Endothelial cell of umbilical vein (primary cell): ENCODE data around the gene FAAH. TPM values are rescaled to one million over a fixed set of nuclear protein-coding genes. Genes with fewer than 3 reads are reported as not detected.

ENCODE experiments used
- BruUV-seq: library from RNA; stranded (reverse); fragments of 400-500 nt; replicated peaks from 2 replicates; lab custom pipeline; 2021; lab: Mats Ljungman, UMichigan
- CTCF ChIA-PET: fragments of 300-600, 350-600 bp; sonication (Branson Sonifier 250); formaldehyde crosslinking; loops from one replicate; lab custom pipeline; 2021; ENCODE audit warnings: antibody characterized with exemption, inconsistent platforms; lab: Charles Lee
- POLR2A ChIA-PET: fragments of 300-600, 350-600 bp; sonication (Branson Sonifier 250); formaldehyde crosslinking; loops from one replicate; lab custom pipeline; 2021; ENCODE audit warnings: antibody characterized with exemption, inconsistent platforms; lab: Charles Lee
- DNase-seq: peaks from one replicate; pipeline ENCODE4 v3.0.0-alpha.2; 2011; ENCODE audit warnings: low read depth, low spot score
- FAIRE-seq: peaks from 2 replicates; lab custom pipeline; 2011; peaks lifted over from hg19 to GRCh38; lab: Jason Lieb, UNC
- H2AFZ ChIP-seq: 2 replicates; pipeline ENCODE4 v1.6.0; 2012; ENCODE audit warnings: low read depth, low read length, control low read depth, inconsistent platforms
- H3K27ac ChIP-seq: 2 replicates; pipeline ENCODE4 v1.5.1; 2011; ENCODE audit warnings: low read depth, mild to moderate bottlenecking, control low read depth, low read length, moderate library complexity; ENCODE audit not compliant: insufficient read depth
- H3K27me3 ChIP-seq, 2 experiments: 2 replicates each; pipeline versions ENCODE4 v1.6.0 to v1.6.1; 2011; ENCODE audit warnings: low read length in 2 of 2, mixed read lengths in 1 of 2; ENCODE audit not compliant: control insufficient read depth in 2 of 2, insufficient read depth in 2 of 2
- H3K36me3 ChIP-seq, 2 experiments: 2 replicates in 1 of 2; 3 replicates in 1 of 2; pipeline ENCODE4 v1.5.1; 2011; ENCODE audit warnings: low read length in 2 of 2, mild to moderate bottlenecking in 1 of 2, moderate library complexity in 1 of 2; ENCODE audit not compliant: control insufficient read depth in 2 of 2, insufficient read depth in 2 of 2; ENCODE audit errors: extremely low read depth in 1 of 2
- H3K4me1 ChIP-seq: 3 replicates; pipeline ENCODE4 v1.5.1; 2011; ENCODE audit warnings: mild to moderate bottlenecking, low read length; ENCODE audit not compliant: control insufficient read depth, insufficient read depth; ENCODE audit errors: extremely low read depth
- H3K4me2 ChIP-seq: 2 replicates; pipeline ENCODE4 v1.6.1; 2011; ENCODE audit warnings: low read length, control low read depth, mixed read lengths; ENCODE audit not compliant: insufficient read depth
- H3K4me3 ChIP-seq, 3 experiments: fragments of 200-600 bp in 1 of 3; sonication (generic), shearing (Covaris generic) in 1 of 3; replicated peaks in 1 of 3; 2 replicates each; pipeline ENCODE4 v1.5.1; 2011 to 2016; ENCODE audit warnings: control low read depth in 3 of 3, low read length in 3 of 3, mild to moderate bottlenecking in 2 of 3, inconsistent platforms in 1 of 3, low read depth in 1 of 3, moderate library complexity in 1 of 3; ENCODE audit not compliant: insufficient read depth in 1 of 3
- H3K79me2 ChIP-seq: 2 replicates; pipeline ENCODE4 v1.6.0; 2012; ENCODE audit warnings: low read length, inconsistent platforms; ENCODE audit not compliant: control insufficient read depth, insufficient read depth
- H3K9ac ChIP-seq: replicated peaks from 2 replicates; pipeline ENCODE3; 2011; ENCODE audit warnings: low read length, control low read depth; ENCODE audit not compliant: insufficient read depth; ENCODE audit errors: extremely low read depth
- H3K9me1 ChIP-seq: replicated peaks from 3 replicates; pipeline ENCODE4 v1.6.0; 2011; ENCODE audit warnings: mild to moderate bottlenecking, low read length; ENCODE audit not compliant: control insufficient read depth, insufficient read depth; ENCODE audit errors: extremely low read depth
- H3K9me3 ChIP-seq: replicated peaks from 2 replicates; pipeline ENCODE4 v1.5.1; 2012; ENCODE audit warnings: low read length, inconsistent platforms; ENCODE audit not compliant: control insufficient read depth, insufficient read depth
- H4K20me1 ChIP-seq: replicated peaks from 2 replicates; pipeline ENCODE3; 2011; ENCODE audit warnings: mild to moderate bottlenecking, low read length; ENCODE audit not compliant: control insufficient read depth, insufficient read depth; ENCODE audit errors: extremely low read depth
- CTCF ChIP-seq, 2 donors: IDR thresholded peaks; 1 replicate in 1 of 2; 2 replicates in 1 of 2; pipeline ENCODE4 v1.5.1; 2011; ENCODE audit warnings: low read length in 2 of 2, mild to moderate bottlenecking in 2 of 2, moderate library complexity in 2 of 2, control low read depth in 1 of 2, inconsistent platforms in 1 of 2, low read depth in 1 of 2; ENCODE audit not compliant: insufficient read depth in 1 of 2; ENCODE audit errors: extremely low read depth in 1 of 2
- EZH2 ChIP-seq: IDR thresholded peaks from 2 replicates; pipeline ENCODE4 v1.6.1; 2012; ENCODE audit warnings: borderline replicate concordance, low read depth, mild to moderate bottlenecking, moderate library complexity, low read length, inconsistent platforms; ENCODE audit not compliant: severe bottlenecking
- FOS ChIP-seq: IDR thresholded peaks from 2 replicates; pipeline ENCODE4 v1.6.1; 2011; ENCODE audit warnings: mild to moderate bottlenecking, low read length, moderate library complexity, borderline replicate concordance; ENCODE audit not compliant: insufficient read depth
- GATA2 ChIP-seq: IDR thresholded peaks from 2 replicates; pipeline ENCODE4 v1.7.0; 2011; ENCODE audit warnings: low read depth, mild to moderate bottlenecking, moderate library complexity, mixed read lengths, low read length; ENCODE audit not compliant: insufficient read length, insufficient read depth
- JUN ChIP-seq: IDR thresholded peaks from 2 replicates; pipeline ENCODE4 v1.6.1; 2011; ENCODE audit warnings: borderline replicate concordance, low read depth; ENCODE audit not compliant: insufficient read length, insufficient read depth
- MAX ChIP-seq: IDR thresholded peaks from 2 replicates; pipeline ENCODE4 v1.6.1; 2011; ENCODE audit not compliant: insufficient read depth, insufficient read length
- MYC ChIP-seq: IDR thresholded peaks from one replicate; pipeline ENCODE4 v1.6.1; 2011; ENCODE audit warnings: mild to moderate bottlenecking, low read depth, low read length
- POLR2A ChIP-seq: IDR thresholded peaks from 2 replicates; pipeline ENCODE4 v1.6.1; 2012; ENCODE audit warnings: low read depth, mild to moderate bottlenecking, control low read depth, low read length
- POLR2AphosphoS5 ChIP-seq: IDR thresholded peaks from 2 replicates; pipeline ENCODE4 v1.6.1; 2012; ENCODE audit warnings: low read depth, mild to moderate bottlenecking, control low read depth, low read length, moderate library complexity; ENCODE audit not compliant: insufficient read depth
- dilution Hi-C: fragments of 300-500 bp; cut with MboI; formaldehyde crosslinking; loops from one replicate; pipeline ENCODE4 v1.15.0; 2019; ENCODE audit warnings: low sequenced_read_pairs; ENCODE audit not compliant: extremely low pct_ligation_motif_present
- intact Hi-C: fragments of 100-400 bp; cut with micrococcal nuclease; formaldehyde crosslinking; loops from one replicate; pipeline ENCODE4 v1.10.0; 2022
- polyA plus RNA-seq, 4 experiments: library from polyadenylated mRNA; depleted of rRNA in 3 of 4; stranded (reverse) in 3 of 4; unstranded in 1 of 4; fragments of >200 nt; gene quantifications; 2 replicates each; pipeline versions ENCODE4 v1.2.1 to v1.2.3, GENCODE V29; 2011 to 2012; ENCODE audit warnings: missing spikeins in 1 of 4
- total RNA-seq: library from RNA; stranded (reverse); gene quantifications from 2 replicates; pipeline ENCODE4 v1.2.3, GENCODE V29; 2021

Gene FAAH
- total and polyA plus RNA-seq, 2 donors (not counting 3 experiments of a cell fraction or from before 2014, with no cell fraction given): 0.47 to 1.5 TPM

- no peak for FAIRE-seq
- H3K27me3 ChIP-seq: peaks cover 24 to 37% of the 10 kb centered on the region in 2 experiments
- no peaks in the 10 kb centered on the region for H4K20me1 ChIP-seq
- no peaks in the 10 kb centered on the region for H3K9me3 ChIP-seq
- TF ChIP-seq JUN (no peak), CTCF (IDR thresholded peaks at IDR 0.05; ENCODE audit: extremely low read depth in 1 of 2, insufficient read depth in 1 of 2, low read depth in 1 of 2, low read length in 2 of 2) (no peak), FOS (no peak), POLR2AphosphoS5 (no peak), POLR2A (no peak), EZH2 (no peak), MAX (no peak), MYC (no peak), GATA2 (no peak)
- H3K9ac ChIP-seq: no peak overlapping the region
- ChIA-PET POLR2A (no interaction called here), CTCF (interaction anchor here (0.8 to 5.8 kb wide), 3 partner anchors 11 to 75 kb away, joined by 3 to 29 read pairs (median 3); no protein-coding TSS in a partner anchor)
- dilution Hi-C loops (no loop called here), intact Hi-C loops (no loop called here)
- H3K4me2 ChIP-seq: no peak overlapping the region
- H3K79me2 ChIP-seq: no peaks in the 10 kb centered on the region
- H3K9me1 ChIP-seq: no peaks in the 10 kb centered on the region
- DNase-seq: no peak
- BruUV-seq: no TSS peak
- no peaks in the 10 kb centered on the region for H3K4me1 ChIP-seq
- H3K27ac ChIP-seq: no peak overlapping the region
- H2AFZ ChIP-seq: no peak overlapping the region
- H3K4me3 ChIP-seq: no peak overlapping the region
- no peaks in the 10 kb centered on the region for H3K36me3 ChIP-seq
These were observed 64.1 kb downstream of the FAAH start for GRCh38 chr1:46458190-46458589.
